Left lung (tissue), 10 donors: Measurements from ENCODE around the gene MGRN1. TPM values are rescaled to one million over a fixed set of nuclear protein-coding genes. Genes with fewer than 3 reads are reported as not detected.

Experiments
- ATAC-seq: fragments of 200-7000 bp; cut with Tn5 transposase; one replicate; pipeline ENCODE4 v1.9.1; 2020; ENCODE audit warnings: moderate library complexity
- DNase-seq, 4 donors: peaks; one replicate each; pipeline ENCODE4 v3.0.0-alpha.2; 2013 to 2020
- H3K27ac ChIP-seq, 2 donors: fragments of 200-600 bp; sonication (generic) in 1 of 2; one replicate each; pipeline versions ENCODE4 v1.5.0 to v1.8.0; 2020 to 2021
- H3K27me3 ChIP-seq, 2 donors: fragments of 200-600 bp; sonication (generic) in 1 of 2; one replicate each; pipeline versions ENCODE4 v1.5.0 to v1.8.0; 2020 to 2021
- H3K36me3 ChIP-seq, 2 donors: fragments of 200-600 bp; sonication (generic) in 1 of 2; one replicate each; pipeline versions ENCODE4 v1.5.0 to v1.8.0; 2020 to 2021
- H3K4me1 ChIP-seq, 2 donors: fragments of 200-600 bp; one replicate each; pipeline ENCODE4 v1.8.0; 2021
- H3K4me3 ChIP-seq, 2 donors: fragments of 200-600 bp; sonication (generic) in 1 of 2; one replicate each; pipeline versions ENCODE4 v1.5.0 to v1.8.0; 2020 to 2021; ENCODE audit warnings: mild to moderate bottlenecking in 1 of 2
- H3K9me3 ChIP-seq, 2 donors: fragments of 200-600 bp; sonication (generic) in 1 of 2; one replicate each; pipeline versions ENCODE4 v1.5.0 to v1.8.0; 2020 to 2021
- CTCF ChIP-seq, 2 donors: fragments of 200-600 bp; sonication (generic) in 1 of 2; IDR thresholded peaks; one replicate each; pipeline versions ENCODE4 v1.5.0 to v1.8.0; 2021; ENCODE audit warnings: antibody characterized with exemption in 2 of 2
- intact Hi-C, 2 donors: fragments of 100-400 bp; cut with DNase I; formaldehyde crosslinking; loops; one replicate each; pipeline versions ENCODE4 v1.11.2 to v1.14.2; 2022
- polyA plus RNA-seq, 6 donors: library from polyadenylated mRNA; unstranded; fragments of 120-200 nt; gene quantifications; one replicate each; pipeline ENCODE4 v1.2.1, GENCODE V29; 2013; ENCODE audit not compliant: insufficient read length in 6 of 6
- total RNA-seq, 2 donors: library from RNA; stranded (reverse); fragmentation: NEBNext Ultra II Directional; extraction: Animal tissue kit (Norgen Biotek cat#: 25700); gene quantifications; one replicate each; pipeline ENCODE4 v1.2.1, GENCODE V29; 2021
- donor health status: DM: no; HTN: yes; CAD: no.
- donor health status: DM: no; HTN: no; CAD: no.

Gene MGRN1
- total and polyA plus RNA-seq, 8 donors = 56.9 to 98.1 (median 69.4) TPM

- peaks cover 0 to 92% of the 10 kb centered on the region in 2 donors for H3K36me3 ChIP-seq
These were observed 29.7 kb downstream of the MGRN1 start for GRCh38 chr16:4654011-4654963.

GRCh38 chr16:4654964-4655590 is 30.5 kb downstream of the MGRN1 start:
- Histone ChIP-seq H3K27me3 (no peaks in the 10 kb centered on the region), H3K4me3 (no peak overlapping the region), H3K9me3 (no peaks in the 10 kb centered on the region), H3K27ac (peak overlapping the region; percentile 54 to 81), H3K36me3 (peaks cover 0 to 99% of the 10 kb centered on the region in 2 donors), H3K4me1 (peaks cover 4 to 21% of the 10 kb centered on the region in 2 donors)
- DNase-seq = no peak
- ATAC-seq = no peak
- TF ChIP-seq CTCF (IDR thresholded peaks at IDR 0.05) = no peak
- intact Hi-C loops = no loop called here

More at GRCh38 chr16:4654011-4654963, 29.7 kb downstream of the MGRN1 start:
- TF ChIP-seq CTCF (IDR thresholded peaks at IDR 0.05) = no peak
- Histone ChIP-seq H3K4me3 (no peak overlapping the region), H3K27me3 (no peaks in the 10 kb centered on the region), H3K4me1 (peaks cover 4 to 18% of the 10 kb centered on the region in 2 donors), H3K27ac (peak overlapping the region; percentile 54 to 81), H3K9me3 (no peaks in the 10 kb centered on the region)
- ATAC-seq (peak; percentile 83), DNase-seq (peak in 3 of 4 donors; percentile 40 to 84 (median 82))
- intact Hi-C loops = no loop called here

GRCh38 chr16:4655801-4656200 is 31.2 kb downstream of the MGRN1 start:
- Histone ChIP-seq H3K27ac (peak overlapping the region; percentile 54 to 81), H3K4me1 (peaks cover 11 to 29% of the 10 kb centered on the region in 2 donors), H3K27me3 (no peaks in the 10 kb centered on the region), H3K9me3 (no peaks in the 10 kb centered on the region), H3K4me3 (no peak overlapping the region), H3K36me3 (peaks cover 0 to 99% of the 10 kb centered on the region in 2 donors)
- TF ChIP-seq CTCF (IDR thresholded peaks at IDR 0.05) = no peak
- DNase-seq (no peak), ATAC-seq (no peak)
- intact Hi-C loops = no loop called here

GRCh38 chr16:4656221-4656620 is 31.6 kb downstream of the MGRN1 start:
- ATAC-seq (no peak), DNase-seq (no peak)
- no peaks in the 10 kb centered on the region for H3K9me3 ChIP-seq
- no peak for TF ChIP-seq CTCF (IDR thresholded peaks at IDR 0.05)
- H3K27me3 ChIP-seq = no peaks in the 10 kb centered on the region
- intact Hi-C loops = no loop called here
- H3K4me1 ChIP-seq = peaks cover 12 to 33% of the 10 kb centered on the region in 2 donors
- peak overlapping the region; percentile 8 to 81 for H3K27ac ChIP-seq
- H3K4me3 ChIP-seq = no peak overlapping the region
- peaks cover 0 to 96% of the 10 kb centered on the region in 2 donors for H3K36me3 ChIP-seq
